Ishikawa (cell line): Measurements from ENCODE around the gene ESPNL.

Experiments used
- CEBPB ChIP-seq: IDR thresholded peaks from 2 replicates; pipeline ENCODE4 v1.6.1; 2012
- CREB1 ChIP-seq: IDR thresholded peaks from 2 replicates; pipeline ENCODE4 v1.6.1; 2012; ENCODE audit warnings: low read depth
- EP300 ChIP-seq: IDR thresholded peaks from 2 replicates; pipeline ENCODE4 v1.6.1; 2012; ENCODE audit warnings: borderline replicate concordance
- FOXM1 ChIP-seq: IDR thresholded peaks from 2 replicates; pipeline ENCODE4 v1.6.1; 2012; ENCODE audit warnings: low read depth, borderline replicate concordance
- NFIC ChIP-seq: IDR thresholded peaks from 2 replicates; pipeline ENCODE4 v1.6.1; 2012
- RAD21 ChIP-seq: IDR thresholded peaks from 2 replicates; pipeline ENCODE4 v1.6.1; 2012; ENCODE audit warnings: low read depth
- USF1 ChIP-seq: IDR thresholded peaks from 2 replicates; pipeline ENCODE4 v1.6.1; 2012
- YY1 ChIP-seq: IDR thresholded peaks from 2 replicates; pipeline ENCODE4 v1.6.1; 2012; ENCODE audit warnings: low read depth
- ZBTB7A ChIP-seq: IDR thresholded peaks from 2 replicates; pipeline ENCODE4 v1.6.1; 2012; ENCODE audit warnings: low read depth
- TF ChIP-seq, protein P1 (sequence below): IDR thresholded peaks from 2 replicates; pipeline ENCODE4 v1.6.1; 2012

GRCh38 chr2:238180554-238180953 lies 80.4 kb downstream of the ESPNL start:
- TF ChIP-seq YY1, result no peak
- TF ChIP-seq CEBPB, result no peak
- TF ChIP-seq ZBTB7A, result no peak
- TF ChIP-seq USF1, result no peak
- TF ChIP-seq RAD21, result no peak
- TF ChIP-seq EP300, result no peak
- TF ChIP-seq, protein P1, sequence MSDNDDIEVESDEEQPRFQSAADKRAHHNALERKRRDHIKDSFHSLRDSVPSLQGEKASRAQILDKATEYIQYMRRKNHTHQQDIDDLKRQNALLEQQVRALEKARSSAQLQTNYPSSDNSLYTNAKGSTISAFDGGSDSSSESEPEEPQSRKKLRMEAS, result no peak
- no peak for TF ChIP-seq FOXM1
- no peak for TF ChIP-seq CREB1
- no peak for TF ChIP-seq NFIC
